Loucy (cell line): ENCODE measurements around the gene WDPCP.
A peak's percentile ranks its signal among the peaks of the same experiment; 100 is the strongest.
"Not testable (repeated sequence)": the region's sequence is repeated elsewhere in the genome, so short reads cannot be mapped to it uniquely, and the experiment has no call there.

Experiments
- H2AFZ ChIP-seq: fragments of 200-600 bp; sonication (generic); 2 replicates; pipeline ENCODE4 v1.6.0; 2016; ENCODE audit warnings: antibody characterized with exemption, mild to moderate bottlenecking, low read length, moderate library complexity
- H3F3A ChIP-seq: fragments of 200-600 bp; 2 replicates; pipeline ENCODE4 v1.6.0; 2016; ENCODE audit warnings: antibody characterized with exemption, low read depth, mild to moderate bottlenecking
- H3K27me3 ChIP-seq: fragments of 200-600 bp; sonication (generic); 2 replicates; pipeline ENCODE4 v1.6.1; 2014; ENCODE audit warnings: low read length, mild to moderate bottlenecking; ENCODE audit not compliant: insufficient read depth, poor library complexity, severe bottlenecking
- H3K36me3 ChIP-seq: fragments of 200-600 bp; sonication (generic); 2 replicates; pipeline ENCODE4 v1.6.1; 2016; ENCODE audit warnings: low read length; ENCODE audit not compliant: insufficient read depth
- H3K4me1 ChIP-seq: fragments of 200-600 bp; sonication (generic); 2 replicates; pipeline ENCODE4 v1.5.1; 2014; ENCODE audit warnings: low read length, mild to moderate bottlenecking; ENCODE audit not compliant: insufficient read depth, poor library complexity, severe bottlenecking
- H3K4me2 ChIP-seq: fragments of 200-600 bp; sonication (generic); 2 replicates; pipeline ENCODE4 v1.6.0; 2014; ENCODE audit warnings: antibody characterized with exemption, low read length, low read depth, mild to moderate bottlenecking; ENCODE audit not compliant: poor library complexity, severe bottlenecking
- H3K4me3 ChIP-seq: fragments of 200-600 bp; sonication (generic); 2 replicates; pipeline ENCODE4 v1.5.1; 2014; ENCODE audit warnings: low read length, mild to moderate bottlenecking, mixed read lengths; ENCODE audit not compliant: poor library complexity, severe bottlenecking
- H3K79me2 ChIP-seq: fragments of 200-600 bp; sonication (generic); 2 replicates; pipeline ENCODE4 v1.6.1; 2014; ENCODE audit warnings: low read length; ENCODE audit not compliant: insufficient read depth
- H3K9ac ChIP-seq: fragments of 200-600 bp; sonication (generic); 2 replicates; pipeline ENCODE4 v1.6.0; 2014; ENCODE audit warnings: mild to moderate bottlenecking, low read depth, low read length, moderate library complexity; ENCODE audit not compliant: poor library complexity, severe bottlenecking
- H3K9me2 ChIP-seq: fragments of 200-600 bp; sonication (generic); replicated peaks from 2 replicates; pipeline ENCODE4 v1.6.1; 2016; ENCODE audit warnings: low read depth, low read length, mixed read lengths
- H3K9me3 ChIP-seq: fragments of 200-600 bp; sonication (generic); 2 replicates; pipeline ENCODE4 v1.6.1; 2014; ENCODE audit warnings: mild to moderate bottlenecking, antibody characterized with exemption, low read length, low read depth; ENCODE audit not compliant: insufficient read depth
- H4K20me1 ChIP-seq: fragments of 200-600 bp; sonication (generic); 2 replicates; pipeline ENCODE4 v1.6.0; 2014; ENCODE audit warnings: antibody characterized with exemption, low read length, mild to moderate bottlenecking; ENCODE audit not compliant: insufficient read depth, poor library complexity, severe bottlenecking
- EZH2phosphoT487 ChIP-seq: fragments of 200-600 bp; IDR thresholded peaks from 2 replicates; pipeline ENCODE4 v1.6.1; 2018; ENCODE audit warnings: antibody characterized with exemption, mild to moderate bottlenecking, moderate library complexity, borderline replicate concordance
- TF ChIP-seq, protein P1 (sequence below): fragments of 200-600 bp; sonication (generic); conservative IDR thresholded peaks from 2 replicates; pipeline ENCODE4 v1.5.1; 2014; ENCODE audit warnings: mild to moderate bottlenecking, antibody characterized with exemption, low read length

WDPCP gene

GRCh38 chr2:63614448-63614968 is 26.2 kb upstream of the WDPCP start:
- H3K79me2 ChIP-seq, result no peaks in the 10 kb centered on the region
- H3F3A ChIP-seq, result no peaks in the 10 kb centered on the region
- no peak overlapping the region for H3K4me3 ChIP-seq
- H2AFZ ChIP-seq, result 0 out of 2 replicates have a peak overlapping the region, but pooled peaks have one; percentile 27
- no peaks in the 10 kb centered on the region for H3K9me2 ChIP-seq
- H3K27me3 ChIP-seq, result no peaks in the 10 kb centered on the region
- no peaks in the 10 kb centered on the region for H3K36me3 ChIP-seq
- no peak overlapping the region for H3K4me2 ChIP-seq
- H3K9ac ChIP-seq, result no peak overlapping the region
- no peak for TF ChIP-seq EZH2phosphoT487
- H3K4me1 ChIP-seq, result peaks cover 3% of the 10 kb centered on the region
- H3K9me3 ChIP-seq, result no peaks in the 10 kb centered on the region
- no peaks in the 10 kb centered on the region for H4K20me1 ChIP-seq

DNA sequence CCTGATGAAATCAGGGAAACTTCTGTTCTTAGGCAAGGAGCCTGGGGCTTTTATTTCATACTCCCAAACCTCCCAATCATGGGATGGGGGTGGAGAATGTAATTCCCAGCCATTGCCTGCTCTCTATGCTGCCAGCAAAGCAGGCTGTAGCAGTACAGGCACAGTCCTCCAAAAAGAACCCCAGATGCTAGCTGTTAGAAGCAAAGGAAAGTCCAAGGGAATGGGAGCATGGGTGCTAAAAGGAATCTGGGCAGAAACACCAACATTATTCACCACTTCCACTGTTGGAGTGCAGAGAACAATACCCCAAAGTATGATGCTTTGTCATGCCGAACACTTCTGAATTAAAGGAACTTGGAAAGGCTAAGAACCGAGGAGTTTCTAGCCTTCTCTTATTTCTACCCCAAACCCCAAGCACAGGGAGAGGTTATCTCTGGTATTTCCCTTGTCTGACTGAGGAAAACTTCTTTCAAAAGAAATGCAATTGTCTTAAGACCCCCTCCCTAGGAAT is 25.2 kb upstream of the WDPCP start:
- H3K4me2 ChIP-seq, result no peak overlapping the region
- no peaks in the 10 kb centered on the region for H4K20me1 ChIP-seq
- no peak overlapping the region for H3K4me3 ChIP-seq
- H3K4me1 ChIP-seq, result peaks cover 3% of the 10 kb centered on the region
- H3K36me3 ChIP-seq, result no peaks in the 10 kb centered on the region
- H3K27me3 ChIP-seq, result no peaks in the 10 kb centered on the region
- TF ChIP-seq, protein P1, sequence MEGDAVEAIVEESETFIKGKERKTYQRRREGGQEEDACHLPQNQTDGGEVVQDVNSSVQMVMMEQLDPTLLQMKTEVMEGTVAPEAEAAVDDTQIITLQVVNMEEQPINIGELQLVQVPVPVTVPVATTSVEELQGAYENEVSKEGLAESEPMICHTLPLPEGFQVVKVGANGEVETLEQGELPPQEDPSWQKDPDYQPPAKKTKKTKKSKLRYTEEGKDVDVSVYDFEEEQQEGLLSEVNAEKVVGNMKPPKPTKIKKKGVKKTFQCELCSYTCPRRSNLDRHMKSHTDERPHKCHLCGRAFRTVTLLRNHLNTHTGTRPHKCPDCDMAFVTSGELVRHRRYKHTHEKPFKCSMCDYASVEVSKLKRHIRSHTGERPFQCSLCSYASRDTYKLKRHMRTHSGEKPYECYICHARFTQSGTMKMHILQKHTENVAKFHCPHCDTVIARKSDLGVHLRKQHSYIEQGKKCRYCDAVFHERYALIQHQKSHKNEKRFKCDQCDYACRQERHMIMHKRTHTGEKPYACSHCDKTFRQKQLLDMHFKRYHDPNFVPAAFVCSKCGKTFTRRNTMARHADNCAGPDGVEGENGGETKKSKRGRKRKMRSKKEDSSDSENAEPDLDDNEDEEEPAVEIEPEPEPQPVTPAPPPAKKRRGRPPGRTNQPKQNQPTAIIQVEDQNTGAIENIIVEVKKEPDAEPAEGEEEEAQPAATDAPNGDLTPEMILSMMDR, result no peak
- TF ChIP-seq EZH2phosphoT487, result no peak
- no peak overlapping the region for H2AFZ ChIP-seq
- no peaks in the 10 kb centered on the region for H3F3A ChIP-seq
- no peaks in the 10 kb centered on the region for H3K9me2 ChIP-seq
- no peaks in the 10 kb centered on the region for H3K9me3 ChIP-seq
- no peaks in the 10 kb centered on the region for H3K79me2 ChIP-seq
- no peak overlapping the region for H3K9ac ChIP-seq

DNA sequence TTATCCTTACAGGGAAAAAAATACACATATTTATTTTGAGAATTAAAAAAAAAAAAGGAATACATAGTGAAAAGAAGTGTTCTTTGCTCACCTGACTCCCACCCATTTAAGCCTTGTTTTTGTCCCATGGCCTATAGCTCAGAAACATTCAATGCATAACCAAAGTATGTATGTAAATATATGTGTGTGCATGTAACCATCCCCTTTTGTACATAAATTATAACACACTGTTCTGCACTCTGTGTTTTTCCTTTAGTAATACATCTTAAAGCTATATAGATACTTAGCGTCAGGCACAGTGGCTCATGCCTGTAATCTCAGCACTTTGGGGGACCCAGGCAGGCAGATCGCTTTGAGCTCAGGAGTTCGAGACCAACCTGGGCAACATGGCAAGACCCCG is 22.2 kb upstream of the WDPCP start:
- Histone ChIP-seq H3K9me3 (no peaks in the 10 kb centered on the region), H3K36me3 (peaks cover 22% of the 10 kb centered on the region; the same call in 1 of the 2 replicates), H2AFZ (no peak overlapping the region), H4K20me1 (no peaks in the 10 kb centered on the region), H3K4me3 (no peak overlapping the region), H3K9me2 (no peaks in the 10 kb centered on the region), H3F3A (no peaks in the 10 kb centered on the region), H3K79me2 (no peaks in the 10 kb centered on the region), H3K27me3 (no peaks in the 10 kb centered on the region), H3K4me1 (peaks cover 3% of the 10 kb centered on the region), H3K4me2 (no peak overlapping the region), H3K9ac (no peak overlapping the region)
- TF ChIP-seq, protein P1, result no peak

- not testable (repeated sequence) for H3K9me2 ChIP-seq, H3K9ac ChIP-seq
These were observed 20.6 kb upstream of the WDPCP start for GRCh38 chr2:63608865-63609264.

More at GRCh38 chr2:63608865-63609264, 20.6 kb upstream of the WDPCP start:
- H3F3A ChIP-seq, H3K4me2 ChIP-seq, H3K27me3 ChIP-seq, H3K4me3 ChIP-seq, H2AFZ ChIP-seq, H3K9me3 ChIP-seq, H4K20me1 ChIP-seq, H3K79me2 ChIP-seq, H3K4me1 ChIP-seq: not testable (repeated sequence)
- H3K36me3 ChIP-seq, result peaks cover 38% of the 10 kb centered on the region; the same call in 1 of the 2 replicates
